Stimulated activated CD4-positive, alpha-beta T cell treated with anti-CD3 and anti-CD28 coated beads, Interleukin-15, amount 100 ng/mL, for 1 hour (primary cell): Measurements from ENCODE around the gene RAP1GDS1.

Source experiments
- DNase-seq, 2 donors: peaks; one replicate each; pipeline ENCODE4 v3.0.0-alpha.2; 2020; ENCODE audit warnings: low read depth in 1 of 2, low spot score in 1 of 2

RAP1GDS1 gene

GRCh38 chr4:98260579-98261404, at the start of gene RAP1GDS1:
Gene RAP1GDS1, plus strand, starts transcription at chr4:98261384. Its CDS starts 182 bp downstream, at chr4:98261566.
- DNase-seq, result peak; percentile 77 to 90

- DNase-seq, result no peak
Observed at GRCh38 chr4:98222306-98222705, 38.9 kb upstream of the RAP1GDS1 start.

- no peak for DNase-seq
Observed at GRCh38 chr4:98226396-98226795, 34.8 kb upstream of the RAP1GDS1 start.

GRCh38 chr4:98230961-98231360, 30.2 kb upstream of the RAP1GDS1 start:
- DNase-seq, result no peak

- no peak for DNase-seq
Observed at GRCh38 chr4:98232202-98232601, 29.0 kb upstream of the RAP1GDS1 start.

- no peak for DNase-seq
Observed at GRCh38 chr4:98237204-98237603, 24.0 kb upstream of the RAP1GDS1 start.

GRCh38 chr4:98242063-98242462, 19.1 kb upstream of the RAP1GDS1 start:
- DNase-seq, result no peak

- no peak for DNase-seq
Observed at GRCh38 chr4:98242538-98242937, 18.6 kb upstream of the RAP1GDS1 start.

GRCh38 chr4:98245226-98245625, 16.0 kb upstream of the RAP1GDS1 start:
- DNase-seq, result no peak

- DNase-seq, result no peak
Observed at GRCh38 chr4:98248934-98249333, 12.2 kb upstream of the RAP1GDS1 start.

GRCh38 chr4:98249831-98250230, 11.4 kb upstream of the RAP1GDS1 start:
- DNase-seq, result no peak

GRCh38 chr4:98253499-98253898, 7.7 kb upstream of the RAP1GDS1 start:
- no peak for DNase-seq

- peak; percentile 11 for DNase-seq
Observed at GRCh38 chr4:98260047-98260578, 1.1 kb upstream of the RAP1GDS1 start.

- DNase-seq, result peak; percentile 3 to 14
Observed at GRCh38 chr4:98261405-98262291, 464 bp downstream of the RAP1GDS1 start.

GRCh38 chr4:98262431-98262830, 1.2 kb downstream of the RAP1GDS1 start:
- DNase-seq, result no peak

GRCh38 chr4:98267498-98267897, 6.3 kb downstream of the RAP1GDS1 start:
- DNase-seq, result no peak

- DNase-seq, result no peak
Observed at GRCh38 chr4:98275145-98275544, 14.0 kb downstream of the RAP1GDS1 start.

GRCh38 chr4:98283219-98284189, 22.3 kb downstream of the RAP1GDS1 start:
- no peak for DNase-seq

GRCh38 chr4:98284640-98285046, 23.5 kb downstream of the RAP1GDS1 start:
- no peak for DNase-seq

GRCh38 chr4:98285676-98286075, 24.5 kb downstream of the RAP1GDS1 start:
- no peak for DNase-seq

- no peak for DNase-seq
Observed at GRCh38 chr4:98287328-98287727, 26.1 kb downstream of the RAP1GDS1 start.
